ENCODE results near the gene TOLLIP.

DNA sequence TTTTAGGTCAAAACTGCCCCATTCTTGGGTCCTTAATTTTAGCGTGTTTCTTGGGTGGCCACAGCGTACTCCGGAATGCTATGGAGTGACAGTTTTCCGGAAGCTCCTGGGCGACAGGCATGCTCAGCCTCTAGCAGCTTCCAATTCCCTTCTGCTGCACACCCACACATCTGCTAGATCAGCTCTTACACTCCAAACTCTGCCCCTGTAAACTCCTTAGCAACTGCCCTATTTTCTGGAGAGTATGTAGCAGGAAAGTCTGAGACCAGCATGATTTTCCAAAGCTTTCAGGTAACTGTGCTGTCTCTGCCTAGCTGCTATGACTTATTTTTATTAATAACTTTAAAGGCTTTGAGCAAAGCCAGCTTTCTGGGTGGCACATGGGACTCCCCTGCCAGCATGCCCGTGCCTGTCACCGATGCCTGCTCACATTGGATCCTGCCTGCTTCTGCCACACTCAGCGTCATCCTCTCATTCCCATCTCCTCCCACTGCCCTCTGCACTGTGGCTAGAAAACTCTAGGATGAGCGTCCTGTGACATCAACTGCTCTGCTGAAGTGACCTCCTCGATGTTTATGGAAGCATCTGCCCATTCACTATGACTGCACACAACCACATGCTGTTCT is 17.3 kb downstream of the TOLLIP start:
- TF ChIP-seq TAF1 (IDR thresholded peaks at IDR 0.05; ENCODE audit: low read depth, low read length) (no peak), POLR2A (IDR thresholded peaks at IDR 0.05; ENCODE audit: low read depth, low read length) (no peak), POU2F2 (IDR thresholded peaks at IDR 0.05; ENCODE audit: low read depth, low read length) (no peak), POLR2AphosphoS5 (IDR thresholded peaks at IDR 0.05; ENCODE audit: low read depth, low read length) (no peak)

All from GM12891 (cell line).